Ectodermal cell (in vitro differentiated cells): ENCODE measurements around the gene ZNF35.
"Not testable (repeated sequence)": the region's sequence is repeated elsewhere in the genome, so short reads cannot be mapped to it uniquely, and the experiment has no call there.

ENCODE experiments used
- H3K27ac ChIP-seq: 2 replicates; pipeline ENCODE4 v1.7.0; 2013; ENCODE audit warnings: mild to moderate bottlenecking, low read depth, low read length; ENCODE audit not compliant: insufficient read depth, poor library complexity, severe bottlenecking
- H3K27me3 ChIP-seq: 2 replicates; pipeline ENCODE4 v1.7.0; 2013; ENCODE audit warnings: mild to moderate bottlenecking, low read length; ENCODE audit not compliant: insufficient read depth, control insufficient read depth, poor library complexity, severe bottlenecking
- H3K36me3 ChIP-seq: one replicate; pipeline ENCODE4 v1.7.0; 2013; ENCODE audit warnings: low read length; ENCODE audit not compliant: control insufficient read depth, insufficient read depth
- H3K4me1 ChIP-seq: one replicate; pipeline ENCODE4 v1.7.0; 2013; ENCODE audit warnings: low read length; ENCODE audit not compliant: control insufficient read depth, insufficient read depth
- H3K4me3 ChIP-seq: 2 replicates; pipeline ENCODE4 v1.7.0; 2013; ENCODE audit warnings: low read depth, low read length, control low read depth; ENCODE audit not compliant: insufficient read depth
- H3K9me3 ChIP-seq: 2 replicates; pipeline ENCODE4 v1.7.0; 2013; ENCODE audit warnings: mild to moderate bottlenecking, low read length, moderate library complexity; ENCODE audit not compliant: control insufficient read depth
- WGBS, 2 experiments: methylation state at CpG; one replicate each; pipeline ENCODE4 v1.1.7; 2013; ENCODE audit warnings: missing lambda C conversion rate in 2 of 2; 5-methylcytosine and 5-hydroxymethylcytosine counted together

Gene ZNF35

DNA sequence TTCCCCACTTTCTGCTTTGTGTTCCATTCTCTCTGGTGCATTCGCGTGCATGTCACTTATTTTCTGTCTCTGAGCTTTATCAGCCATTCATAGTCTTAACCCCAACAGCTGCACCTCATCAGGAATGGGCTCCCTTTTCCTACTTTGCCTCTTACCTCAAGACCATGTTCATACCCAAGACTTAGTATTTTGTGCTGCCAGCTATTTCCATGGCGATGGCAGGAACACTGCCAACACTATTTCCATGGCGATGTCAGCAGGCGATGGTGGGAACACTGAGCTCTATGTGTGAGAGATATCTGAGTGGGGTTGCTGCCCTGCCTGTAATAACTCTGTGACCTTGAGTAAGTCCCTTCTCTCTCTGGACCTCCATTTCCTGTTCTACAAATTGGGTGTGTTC lies 5.5 kb downstream of the ZNF35 start:
- no peak overlapping the region for H3K4me3 ChIP-seq
- WGBS, 2 experiments, result 94 to 96% methylated on average over 5 of the region's 5 CpGs
- H3K27me3 ChIP-seq, result no peaks in the 10 kb centered on the region
- no peak overlapping the region for H3K27ac ChIP-seq
- H3K9me3 ChIP-seq, result no peaks in the 10 kb centered on the region
- H3K4me1 ChIP-seq, result peaks cover 3% of the 10 kb centered on the region
- H3K36me3 ChIP-seq, result peaks cover 55% of the 10 kb centered on the region

DNA sequence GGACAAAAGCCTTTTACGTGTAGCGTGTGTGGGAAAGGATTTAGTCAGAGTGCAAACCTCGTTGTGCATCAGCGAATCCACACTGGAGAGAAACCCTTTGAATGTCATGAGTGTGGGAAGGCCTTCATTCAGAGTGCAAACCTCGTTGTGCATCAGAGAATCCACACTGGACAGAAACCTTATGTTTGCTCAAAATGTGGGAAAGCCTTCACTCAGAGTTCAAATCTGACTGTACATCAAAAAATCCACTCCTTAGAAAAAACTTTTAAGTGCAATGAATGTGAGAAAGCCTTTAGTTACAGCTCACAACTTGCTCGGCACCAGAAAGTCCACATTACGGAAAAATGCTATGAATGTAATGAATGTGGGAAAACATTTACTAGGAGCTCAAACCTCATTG lies 10.5 kb downstream of the ZNF35 start:
- Histone ChIP-seq H3K36me3 (peaks cover 37% of the 10 kb centered on the region), H3K27ac (no peak overlapping the region), H3K9me3 (no peaks in the 10 kb centered on the region), H3K4me3 (no peak overlapping the region), H3K4me1 (no peaks in the 10 kb centered on the region), H3K27me3 (no peaks in the 10 kb centered on the region)
- 93 to 97% methylated on average over 7 of the region's 7 CpGs for WGBS, 2 experiments

DNA sequence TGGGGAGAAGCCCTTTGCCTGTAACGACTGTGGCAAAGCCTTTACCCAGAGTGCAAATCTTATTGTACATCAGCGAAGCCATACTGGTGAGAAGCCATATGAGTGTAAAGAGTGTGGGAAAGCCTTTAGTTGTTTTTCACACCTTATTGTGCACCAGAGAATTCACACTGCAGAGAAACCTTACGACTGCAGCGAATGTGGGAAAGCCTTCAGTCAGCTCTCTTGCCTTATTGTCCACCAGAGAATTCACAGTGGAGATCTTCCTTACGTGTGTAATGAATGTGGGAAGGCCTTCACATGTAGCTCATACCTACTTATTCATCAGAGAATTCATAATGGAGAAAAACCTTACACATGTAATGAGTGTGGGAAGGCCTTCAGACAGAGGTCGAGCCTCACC lies 10.9 kb downstream of the ZNF35 start:
- H3K4me1 ChIP-seq, result no peaks in the 10 kb centered on the region
- no peaks in the 10 kb centered on the region for H3K27me3 ChIP-seq
- WGBS, 2 experiments, result 92 to 100% methylated on average over 5 to 6 of the region's 6 CpGs
- H3K9me3 ChIP-seq, result no peaks in the 10 kb centered on the region
- no peak overlapping the region for H3K27ac ChIP-seq
- H3K36me3 ChIP-seq, result peaks cover 37% of the 10 kb centered on the region
- no peak overlapping the region for H3K4me3 ChIP-seq

DNA sequence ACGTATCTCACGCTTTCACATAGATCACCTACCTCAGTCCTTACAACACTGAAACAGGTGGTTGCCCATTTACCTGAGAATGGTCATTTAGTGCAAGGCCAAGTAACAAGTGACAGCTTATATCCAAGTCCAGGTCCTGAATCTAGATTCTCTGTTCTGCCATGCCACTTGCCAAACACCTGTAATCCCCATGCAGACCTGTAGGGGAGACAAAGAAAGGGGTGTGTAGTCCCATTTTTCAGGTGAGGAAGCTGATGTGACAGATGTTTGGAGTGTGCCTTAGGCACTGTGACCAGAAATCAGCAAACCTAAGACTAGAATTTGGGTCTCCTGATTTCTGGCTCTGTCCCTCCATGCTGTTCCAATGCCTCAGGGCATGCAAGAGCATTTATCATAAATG lies 12.7 kb downstream of the ZNF35 start:
- no peak overlapping the region for H3K4me3 ChIP-seq
- 93 to 98% methylated on average over 2 of the region's 2 CpGs for WGBS, 2 experiments
- H3K36me3 ChIP-seq, result peaks cover 37% of the 10 kb centered on the region
- H3K9me3 ChIP-seq, result no peaks in the 10 kb centered on the region
- no peaks in the 10 kb centered on the region for H3K27me3 ChIP-seq
- no peak overlapping the region for H3K27ac ChIP-seq
- no peaks in the 10 kb centered on the region for H3K4me1 ChIP-seq

DNA sequence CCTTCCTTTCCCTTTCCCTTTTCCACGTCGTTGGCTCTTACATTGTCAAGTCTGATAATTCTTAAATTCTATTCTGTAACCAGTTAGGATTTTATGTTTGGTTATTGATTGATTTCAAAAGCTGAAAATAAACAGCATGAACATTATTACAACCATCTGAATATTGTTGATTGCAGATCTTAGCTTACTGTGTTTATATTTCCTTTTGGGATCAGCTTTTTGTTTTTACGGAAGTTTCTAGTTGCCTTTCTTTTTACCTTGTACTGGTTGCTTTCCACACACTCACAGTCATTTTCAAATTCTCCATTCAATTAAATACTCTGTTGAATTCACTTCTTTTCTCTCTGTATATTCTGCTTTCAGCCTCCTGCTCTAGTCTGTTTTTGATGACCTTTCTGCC lies 16.6 kb downstream of the ZNF35 start:
- WGBS, 2 experiments, result 100% methylated on average over 1 of the region's 3 CpGs
- Histone ChIP-seq H3K27me3 (no peaks in the 10 kb centered on the region), H3K4me3 (no peak overlapping the region), H3K4me1 (no peaks in the 10 kb centered on the region), H3K36me3 (peaks cover 1% of the 10 kb centered on the region), H3K27ac (no peak overlapping the region), H3K9me3 (no peaks in the 10 kb centered on the region)

DNA sequence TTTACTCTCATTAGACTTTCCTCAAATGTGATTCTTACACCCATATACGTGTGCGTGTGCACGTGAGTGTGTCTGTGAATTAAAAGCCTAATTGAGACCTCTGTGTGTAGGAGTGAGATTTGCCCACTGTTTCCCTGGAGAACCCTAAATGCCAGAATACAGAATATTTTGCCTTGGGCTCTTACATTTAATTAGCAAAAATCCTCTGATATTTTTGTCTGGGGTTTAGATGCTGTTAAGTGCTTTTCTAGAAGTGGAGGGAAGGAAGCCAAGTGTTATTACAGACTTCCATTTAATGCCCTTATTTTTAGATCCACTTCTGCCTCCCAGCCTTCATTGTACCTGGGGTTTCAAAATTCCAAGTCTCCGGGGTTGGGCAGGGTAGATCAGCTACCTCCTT lies 17.8 kb downstream of the ZNF35 start:
- no peaks in the 10 kb centered on the region for H3K4me1 ChIP-seq
- H3K27ac ChIP-seq, result no peak overlapping the region
- H3K36me3 ChIP-seq, result no peaks in the 10 kb centered on the region
- H3K4me3 ChIP-seq, result no peak overlapping the region
- H3K27me3 ChIP-seq, result no peaks in the 10 kb centered on the region
- 95 to 97% methylated on average over 4 of the region's 4 CpGs for WGBS, 2 experiments
- no peaks in the 10 kb centered on the region for H3K9me3 ChIP-seq

DNA sequence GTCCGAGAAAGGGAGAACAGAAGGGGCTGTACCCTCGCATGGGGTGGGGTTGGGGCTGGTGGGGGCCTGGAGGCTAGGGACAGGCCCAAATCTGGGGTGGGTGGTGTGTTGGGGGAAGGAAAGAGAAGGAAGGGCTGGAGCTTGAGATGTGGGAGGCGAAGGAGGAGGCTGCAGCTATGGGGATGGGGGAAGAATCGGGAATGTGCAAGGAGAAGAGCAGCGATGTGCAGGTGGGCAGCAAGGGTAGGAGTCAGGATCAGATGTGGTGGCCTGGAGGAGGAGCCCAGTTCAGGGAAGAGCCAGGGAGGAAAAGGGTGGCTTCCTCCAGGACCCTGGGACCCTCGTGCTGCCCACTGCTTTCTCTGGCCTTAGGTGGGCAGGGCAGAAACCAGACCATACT lies 21.2 kb downstream of the ZNF35 start:
- Histone ChIP-seq H3K4me3 (no peak overlapping the region), H3K27me3 (no peaks in the 10 kb centered on the region), H3K4me1 (no peaks in the 10 kb centered on the region), H3K9me3 (no peaks in the 10 kb centered on the region), H3K27ac (no peak overlapping the region), H3K36me3 (no peaks in the 10 kb centered on the region)
- WGBS, 2 experiments, result 89 to 92% methylated on average over 6 of the region's 6 CpGs

DNA sequence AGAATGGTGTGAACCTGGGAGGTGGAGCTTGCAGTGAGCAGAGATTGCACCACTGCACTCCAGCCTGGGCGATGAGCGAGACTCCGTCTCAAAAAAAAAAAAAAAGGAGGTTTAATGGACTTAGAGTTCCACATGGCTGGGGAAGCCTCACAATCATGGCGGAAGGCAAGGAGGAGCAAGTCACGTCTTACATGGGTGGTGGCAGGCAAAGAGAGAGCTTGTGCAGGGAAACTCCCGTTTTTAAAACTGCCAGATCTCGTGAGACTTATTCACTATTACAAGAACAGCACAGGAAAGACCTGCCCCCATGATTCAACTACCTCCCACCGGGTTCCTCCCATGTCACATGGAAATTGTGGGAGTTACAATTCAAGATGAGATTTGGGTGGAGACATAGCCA lies 24.9 kb downstream of the ZNF35 start:
- not testable (repeated sequence) for H3K27ac ChIP-seq, H3K27me3 ChIP-seq, H3K36me3 ChIP-seq, H3K4me1 ChIP-seq, H3K4me3 ChIP-seq, H3K9me3 ChIP-seq
- WGBS, 2 experiments, result 88 to 89% methylated on average over 8 of the region's 8 CpGs

DNA sequence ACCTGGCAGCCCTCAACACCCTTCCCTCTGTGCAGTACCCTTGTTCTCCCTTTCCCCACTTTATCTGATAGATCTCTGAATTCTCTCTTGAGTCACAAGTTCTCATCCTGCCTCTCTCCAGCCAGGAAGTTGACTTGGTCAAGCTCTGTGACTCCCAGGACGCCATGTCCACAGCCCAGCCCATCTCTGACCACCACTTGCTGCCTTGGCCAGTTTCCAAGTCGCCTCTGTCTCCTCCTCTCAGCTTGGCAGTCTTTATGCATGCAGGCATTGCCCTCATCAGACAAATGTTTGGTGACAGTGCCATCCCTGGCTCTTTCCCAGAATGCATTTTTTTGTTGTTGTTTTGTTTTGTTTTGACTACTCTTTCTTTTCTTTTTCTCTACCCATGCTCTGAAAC lies 25.7 kb downstream of the ZNF35 start:
- Histone ChIP-seq H3K9me3 (no peaks in the 10 kb centered on the region), H3K36me3 (no peaks in the 10 kb centered on the region), H3K4me3 (no peak overlapping the region), H3K27ac (no peak overlapping the region), H3K27me3 (no peaks in the 10 kb centered on the region), H3K4me1 (no peaks in the 10 kb centered on the region)
- WGBS, 2 experiments, result 67 to 79% methylated on average over 2 of the region's 2 CpGs

DNA sequence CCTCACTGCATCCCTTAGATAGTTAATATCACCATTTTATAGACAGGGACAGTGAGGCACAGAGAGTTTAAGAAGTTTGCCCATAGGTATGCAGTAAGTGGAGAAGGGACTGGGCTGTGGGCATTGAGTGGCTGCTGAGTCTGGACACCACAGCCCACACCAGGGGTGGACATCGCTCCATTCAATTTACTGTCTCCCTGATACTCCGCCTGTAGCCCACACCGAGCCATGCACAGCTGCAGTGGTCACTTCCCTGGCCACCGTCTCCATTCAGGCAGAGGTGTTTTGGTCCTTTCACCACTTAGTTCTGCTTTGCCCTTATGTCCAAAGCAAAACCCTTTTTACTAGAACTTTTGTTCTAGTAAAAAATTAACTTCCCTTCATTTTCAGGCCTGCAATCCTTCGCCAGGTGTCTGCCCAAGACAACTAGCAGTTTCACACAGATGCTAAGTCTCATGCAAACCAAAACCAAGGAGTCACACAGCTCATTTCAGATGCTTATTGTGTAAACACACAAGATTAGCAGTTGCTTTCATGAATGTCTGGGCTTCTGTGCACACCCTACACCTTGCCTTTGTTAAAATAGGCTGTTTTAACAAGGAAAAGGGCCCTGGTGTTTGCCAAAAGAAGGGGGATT lies 30.1 kb downstream of the ZNF35 start:
- no peak overlapping the region for H3K4me3 ChIP-seq
- H3K27ac ChIP-seq, result no peak overlapping the region
- 90 to 96% methylated on average over 5 of the region's 5 CpGs for WGBS, 2 experiments
- H3K27me3 ChIP-seq, result no peaks in the 10 kb centered on the region
- H3K4me1 ChIP-seq, result no peaks in the 10 kb centered on the region
- H3K36me3 ChIP-seq, result peaks cover 3% of the 10 kb centered on the region
- H3K9me3 ChIP-seq, result no peaks in the 10 kb centered on the region

DNA sequence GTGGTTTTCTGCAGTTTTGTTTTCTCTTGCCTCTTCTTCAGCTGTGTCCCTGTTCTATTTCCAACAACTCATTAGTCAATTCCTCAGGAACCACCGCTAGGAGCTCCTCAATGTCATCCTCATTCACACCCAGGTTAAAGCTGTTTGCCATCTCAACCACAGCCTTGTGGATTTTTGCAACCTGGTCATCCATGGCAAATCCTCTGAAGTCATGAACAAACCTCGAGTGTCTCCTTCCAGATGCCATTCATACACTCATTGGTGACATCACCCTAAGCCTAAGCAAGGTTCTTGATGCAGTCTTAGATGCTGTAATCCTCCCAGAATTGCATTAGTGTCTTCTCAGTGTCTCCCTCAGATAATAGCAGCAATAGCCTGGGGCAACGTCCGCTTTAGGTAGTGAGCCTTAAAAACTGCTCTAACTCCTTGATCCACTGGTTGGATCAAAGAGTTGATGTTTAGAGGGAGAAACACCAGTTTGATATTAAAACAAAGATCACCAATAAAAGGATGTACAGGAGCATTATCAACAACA lies 32.5 kb downstream of the ZNF35 start:
- H3K4me3 ChIP-seq, result no peak overlapping the region
- no peak overlapping the region for H3K27ac ChIP-seq
- no peaks in the 10 kb centered on the region for H3K4me1 ChIP-seq
- 95 to 97% methylated on average over 4 of the region's 4 CpGs for WGBS, 2 experiments
- H3K36me3 ChIP-seq, result peaks cover 8% of the 10 kb centered on the region
- no peaks in the 10 kb centered on the region for H3K27me3 ChIP-seq
- no peaks in the 10 kb centered on the region for H3K9me3 ChIP-seq
